ACHN (cell line): ENCODE measurements around the gene TLX1.

Source experiments
- DNase-seq: peaks from one replicate; pipeline ENCODE4 v3.0.0-alpha.2; 2015
- in situ Hi-C: cut with HindIII; loops from 2 replicates; pipeline ENCODE4 v1.10.0; 2017; ENCODE audit warnings: low sequenced_read_pairs, low pct_ligation_motif_present, low pct_unique_long_range_greater_than_20kb

The TLX1 gene

GRCh38 chr10:101174319-101174718 is 43.2 kb downstream of the TLX1 start:
- in situ Hi-C loops = no loop called here
- DNase-seq = no peak

DNA sequence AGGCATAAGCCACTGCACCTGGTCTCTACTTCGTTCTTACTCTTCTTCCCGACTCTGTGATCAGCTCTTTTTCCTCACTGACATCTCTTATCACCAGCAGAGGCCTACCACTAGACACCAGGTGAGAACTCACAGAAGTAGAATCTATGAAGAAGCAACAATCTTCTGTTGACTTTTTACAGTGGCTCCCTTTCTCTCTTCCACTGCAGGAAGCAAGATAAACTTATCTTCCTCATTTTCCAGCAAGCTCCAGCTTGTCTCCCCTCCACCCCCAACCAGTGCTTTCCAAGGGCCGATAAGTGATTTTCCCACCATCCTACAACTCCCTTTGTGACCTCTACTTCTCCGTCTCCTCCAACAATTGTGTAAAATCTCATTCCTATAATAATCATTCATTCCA is 45.5 kb downstream of the TLX1 start:
- in situ Hi-C loops = no loop called here
- DNase-seq = no peak

- no peak for DNase-seq
- in situ Hi-C loops = no loop called here
Observed at GRCh38 chr10:101182936-101183335, 51.8 kb downstream of the TLX1 start.

- DNase-seq = no peak
- in situ Hi-C loops = no loop called here
Observed at GRCh38 chr10:101183458-101184183, 52.5 kb downstream of the TLX1 start.
